DMS153 treated with DMSO at 0.1 percent for 48 hours (cell line): Measurements from ENCODE around the gene ABCB10.
"Not testable (repeated sequence)": the region's sequence is repeated elsewhere in the genome, so short reads cannot be mapped to it uniquely, and the experiment has no call there.

Experiments used
- DNase-seq: peaks from one replicate; lab custom pipeline; 2025; ENCODE audit not compliant: unreplicated experiment; lab: John Stamatoyannopoulos, UW

ABCB10 gene

DNA sequence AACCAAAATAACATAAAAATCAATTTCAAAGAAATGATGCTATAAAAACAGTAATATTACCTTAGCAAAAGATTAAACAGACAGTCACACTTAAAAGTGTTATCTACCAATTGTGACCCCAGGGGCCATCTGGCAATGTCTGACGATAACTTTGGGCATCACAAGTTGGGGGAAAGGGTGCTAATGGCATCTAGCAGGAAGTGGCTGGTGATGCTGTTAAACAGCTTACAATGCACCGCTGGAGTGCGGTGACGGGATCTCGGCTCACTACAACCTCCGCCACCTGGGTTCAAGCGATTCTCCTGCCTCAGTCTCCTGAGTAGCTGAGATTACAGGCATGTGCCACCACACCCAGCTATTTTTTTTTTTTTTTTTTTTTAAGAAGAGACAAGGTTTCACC, 78.0 kb downstream of the ABCB10 start:
- DNase-seq: no peak

- DNase-seq: no peak
These were observed 78.7 kb downstream of the ABCB10 start for GRCh38 chr1:229479660-229480399.

DNA sequence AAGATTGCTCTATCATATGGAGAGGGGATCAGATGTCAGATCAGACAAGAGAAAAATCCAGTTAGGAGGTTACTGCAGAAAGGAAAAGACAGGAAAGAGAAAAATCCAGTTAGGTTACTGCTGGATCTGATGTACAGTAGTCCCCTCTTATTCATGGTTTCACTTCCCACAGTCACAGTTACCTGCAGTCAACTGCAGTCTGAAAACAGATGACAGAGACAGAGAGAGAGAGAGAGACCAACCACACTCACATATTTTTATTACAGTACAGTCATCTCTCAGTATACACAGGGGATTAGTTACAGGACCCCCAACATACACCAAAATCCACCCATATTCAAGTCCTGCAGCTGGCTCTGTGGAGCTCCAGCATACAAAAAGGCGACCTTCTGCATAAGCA, 79.7 kb downstream of the ABCB10 start:
- DNase-seq: no peak

DNA sequence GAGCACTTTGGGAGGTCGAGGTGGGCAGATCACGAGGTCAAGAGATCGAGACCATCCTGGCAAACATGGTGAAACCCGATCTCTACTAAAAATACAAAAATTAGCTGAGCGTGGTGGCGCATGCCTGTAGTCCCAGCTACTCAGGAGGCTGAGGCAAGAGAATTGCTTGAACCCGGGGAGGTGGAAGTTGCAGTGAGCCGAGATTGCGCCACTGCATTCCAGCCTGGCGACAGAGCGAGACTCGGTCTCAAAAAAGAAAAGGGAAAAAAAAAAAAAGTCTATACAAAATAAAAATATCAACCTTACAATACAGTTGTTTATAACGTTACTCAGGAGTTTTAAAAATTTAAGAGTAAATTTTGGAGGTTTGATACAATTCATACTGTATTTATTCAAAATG, 82.6 kb downstream of the ABCB10 start:
- DNase-seq: not testable (repeated sequence)

DNA sequence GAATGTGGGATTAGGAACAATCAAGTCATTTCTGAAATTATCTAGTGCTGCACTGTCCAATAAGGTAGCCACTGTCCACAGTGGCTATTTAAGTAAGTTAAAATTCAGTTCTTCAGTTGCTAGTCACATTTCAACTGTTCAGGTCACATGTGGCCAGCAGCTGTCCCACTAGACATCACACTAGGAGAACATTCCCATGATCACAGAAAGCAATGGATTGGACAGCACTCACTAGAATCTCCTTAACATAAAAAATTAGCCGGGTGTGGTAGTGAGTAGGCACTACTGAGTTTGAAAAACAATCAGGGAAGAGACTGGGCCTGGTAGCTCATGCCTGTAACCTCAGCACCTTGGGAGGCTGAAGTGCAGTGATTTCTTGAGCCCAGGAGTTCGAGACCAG, 84.0 kb downstream of the ABCB10 start:
- DNase-seq: no peak

GRCh38 chr1:229471175-229471574, 87.3 kb downstream of the ABCB10 start:
- DNase-seq: no peak

- no peak for DNase-seq
These were observed 88.0 kb downstream of the ABCB10 start for GRCh38 chr1:229470406-229471043.

DNA sequence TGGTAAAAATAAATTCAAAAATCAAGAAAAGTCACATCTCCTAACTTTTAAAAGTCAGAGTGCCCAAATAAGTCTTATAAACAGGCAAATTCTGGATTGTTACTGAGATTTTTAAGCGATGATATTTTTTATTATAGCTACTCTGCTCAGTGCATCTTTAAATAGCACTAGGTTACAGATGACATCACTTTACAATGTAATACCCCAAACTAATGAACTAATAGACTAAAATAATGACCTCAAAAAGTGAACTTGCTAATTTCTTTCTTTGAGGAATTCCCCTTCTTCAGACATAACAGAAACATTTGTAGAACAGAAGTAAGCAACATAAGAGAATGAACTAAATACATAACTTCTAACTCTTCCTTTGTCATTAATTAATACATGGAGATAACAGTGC, 91.6 kb downstream of the ABCB10 start:
- no peak for DNase-seq
